SKM-1 treated with dmso at 0.1 percent for 144 hours (cell line): ENCODE data around the gene FN1.
"Not testable (repeated sequence)": the region's sequence is repeated elsewhere in the genome, so short reads cannot be mapped to it uniquely, and the experiment has no call there.

Source experiments
- DNase-seq: peaks from one replicate; lab custom pipeline; 2025; ENCODE audit not compliant: unreplicated experiment; lab: John Stamatoyannopoulos, UW

FN1 gene

DNA sequence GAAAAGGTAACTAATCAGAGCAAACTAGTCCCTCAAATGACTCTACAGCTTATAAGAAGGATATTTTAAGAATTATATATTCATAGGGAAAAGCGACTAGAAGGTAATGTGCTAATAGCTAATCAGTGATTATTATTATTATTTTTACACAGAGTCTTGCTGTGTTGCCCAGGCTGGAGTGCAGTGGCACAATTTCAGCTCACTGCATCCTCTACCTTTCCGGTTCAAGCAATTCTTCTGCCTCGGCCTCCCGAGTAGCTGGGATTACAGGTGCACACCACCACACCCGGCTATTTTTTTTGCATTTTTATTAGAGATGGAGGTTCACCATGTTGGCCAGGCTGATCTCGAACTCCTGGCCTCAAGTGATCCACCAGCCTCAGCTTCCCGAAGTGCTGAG, 27.4 kb downstream of the FN1 start:
- DNase-seq = not testable (repeated sequence)

DNA sequence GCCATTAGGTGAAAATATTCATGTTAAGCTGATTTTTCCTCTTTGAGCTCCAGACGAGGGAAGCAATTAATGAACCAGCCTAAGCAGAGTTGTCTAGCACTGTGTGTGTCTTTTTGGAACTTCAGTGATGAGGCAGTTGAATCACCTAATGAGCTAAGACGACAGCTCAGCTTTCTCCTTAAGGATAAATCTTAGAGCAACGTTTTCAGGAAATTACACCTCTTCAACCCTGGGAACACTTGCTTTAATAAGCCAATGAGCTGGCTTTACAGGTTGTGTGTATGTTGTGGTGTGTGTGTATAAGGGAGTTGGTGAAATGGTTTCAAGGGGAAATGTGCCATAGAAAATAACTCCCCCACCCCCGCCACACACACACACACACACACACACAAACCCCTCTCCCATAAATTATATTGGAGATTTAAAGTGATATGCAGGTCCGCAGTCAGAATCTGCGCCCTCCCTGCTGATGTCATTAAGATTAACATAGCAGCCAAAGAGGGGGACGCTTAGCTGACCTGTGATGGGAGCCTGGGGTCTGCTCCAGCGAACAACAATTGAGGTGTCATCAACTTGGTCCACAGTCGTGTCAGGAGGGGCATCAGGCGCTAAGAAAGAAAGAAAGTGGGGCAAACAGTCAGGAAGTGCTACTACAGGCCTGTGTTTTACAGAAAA, 28.1 kb downstream of the FN1 start:
- no peak for DNase-seq

DNA sequence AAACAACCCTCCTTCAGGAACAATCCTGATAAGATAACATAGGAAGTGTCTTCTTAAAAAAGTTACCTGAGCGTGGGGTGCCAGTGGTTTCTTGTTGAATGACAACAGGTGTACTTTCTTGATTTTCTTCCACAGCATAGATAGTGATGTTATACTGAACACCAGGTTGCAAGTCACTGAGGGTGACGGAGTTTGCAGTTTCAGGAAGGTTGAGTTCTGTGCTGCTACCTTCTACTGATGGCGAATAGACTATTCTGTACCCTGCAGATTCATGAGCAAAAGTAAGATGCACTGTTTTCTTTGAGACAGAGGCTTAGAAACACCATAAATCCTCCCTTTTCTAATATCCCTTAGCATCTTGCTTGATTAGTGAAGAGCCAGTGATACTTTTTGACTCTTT, 28.8 kb downstream of the FN1 start:
- DNase-seq = no peak

DNA sequence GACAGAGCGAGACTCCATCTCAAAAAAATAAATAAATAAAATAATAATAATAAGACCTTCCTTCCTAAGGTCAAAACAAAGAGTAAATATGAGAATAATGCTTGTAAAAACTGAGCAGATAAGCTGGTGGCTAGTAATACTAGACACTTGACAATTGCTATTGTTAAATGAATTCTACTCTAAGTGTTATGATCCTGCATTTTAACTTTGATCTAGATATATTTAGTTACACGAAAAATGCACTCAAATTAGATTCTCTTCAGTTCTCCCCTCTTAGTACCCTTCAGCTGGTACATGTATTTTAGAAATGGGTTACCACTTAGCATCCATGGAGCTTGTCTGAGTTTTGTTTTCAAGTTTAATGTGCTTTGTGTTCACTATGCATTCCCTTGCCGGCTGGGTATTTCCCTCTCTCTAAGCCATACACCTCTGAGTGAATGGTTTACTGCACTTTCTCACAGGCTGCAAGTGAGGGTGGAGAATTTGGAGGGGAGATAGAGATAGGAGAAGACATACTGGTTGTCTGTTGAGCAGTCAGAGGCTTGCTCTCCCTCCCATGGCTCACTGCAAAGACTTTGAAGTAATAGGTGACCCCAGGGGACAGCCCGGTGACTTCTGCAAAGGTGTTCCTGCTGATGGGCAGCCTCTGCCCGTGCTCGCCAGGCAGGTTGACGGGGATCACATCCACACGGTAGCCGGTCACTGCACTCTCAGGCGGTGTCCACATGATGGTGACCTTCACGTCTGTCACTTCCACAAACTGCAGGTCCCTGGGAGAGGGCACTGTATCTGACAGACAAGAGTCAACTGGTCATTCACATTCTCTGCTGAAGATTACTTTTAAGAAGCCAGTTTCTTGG, 29.9 kb downstream of the FN1 start:
- no peak for DNase-seq

DNA sequence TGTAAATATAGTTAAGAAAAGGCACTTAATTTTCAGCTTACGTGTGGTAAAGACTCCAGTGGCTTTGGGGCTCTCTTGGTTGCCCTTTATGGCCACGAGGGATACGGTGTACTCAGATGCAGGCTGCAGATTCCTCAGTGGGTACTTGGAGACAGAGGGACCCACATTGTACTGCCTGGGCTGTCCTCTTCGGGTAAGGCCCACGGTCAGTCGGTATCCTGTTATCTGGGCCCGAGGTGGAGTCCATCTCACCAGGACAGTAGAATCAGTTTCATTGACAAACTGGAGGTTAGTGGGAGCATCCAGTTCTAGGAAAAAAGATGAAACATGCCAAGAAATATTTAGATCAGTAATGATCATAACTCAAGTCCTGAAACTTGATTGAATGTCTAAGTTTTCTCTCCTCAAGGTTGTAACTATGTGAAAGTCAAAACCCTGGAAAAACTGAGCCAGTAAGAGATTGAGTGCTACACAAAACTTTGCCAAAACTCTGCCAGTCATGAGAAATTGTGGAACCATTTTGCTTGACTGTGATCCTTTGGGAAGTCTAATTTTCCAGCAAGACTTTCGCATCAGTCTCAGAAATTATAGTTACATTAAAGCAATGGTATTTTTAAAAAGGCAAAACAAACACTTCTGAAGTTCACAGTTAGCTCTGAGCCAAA, 31.4 kb downstream of the FN1 start:
- DNase-seq = no peak

DNA sequence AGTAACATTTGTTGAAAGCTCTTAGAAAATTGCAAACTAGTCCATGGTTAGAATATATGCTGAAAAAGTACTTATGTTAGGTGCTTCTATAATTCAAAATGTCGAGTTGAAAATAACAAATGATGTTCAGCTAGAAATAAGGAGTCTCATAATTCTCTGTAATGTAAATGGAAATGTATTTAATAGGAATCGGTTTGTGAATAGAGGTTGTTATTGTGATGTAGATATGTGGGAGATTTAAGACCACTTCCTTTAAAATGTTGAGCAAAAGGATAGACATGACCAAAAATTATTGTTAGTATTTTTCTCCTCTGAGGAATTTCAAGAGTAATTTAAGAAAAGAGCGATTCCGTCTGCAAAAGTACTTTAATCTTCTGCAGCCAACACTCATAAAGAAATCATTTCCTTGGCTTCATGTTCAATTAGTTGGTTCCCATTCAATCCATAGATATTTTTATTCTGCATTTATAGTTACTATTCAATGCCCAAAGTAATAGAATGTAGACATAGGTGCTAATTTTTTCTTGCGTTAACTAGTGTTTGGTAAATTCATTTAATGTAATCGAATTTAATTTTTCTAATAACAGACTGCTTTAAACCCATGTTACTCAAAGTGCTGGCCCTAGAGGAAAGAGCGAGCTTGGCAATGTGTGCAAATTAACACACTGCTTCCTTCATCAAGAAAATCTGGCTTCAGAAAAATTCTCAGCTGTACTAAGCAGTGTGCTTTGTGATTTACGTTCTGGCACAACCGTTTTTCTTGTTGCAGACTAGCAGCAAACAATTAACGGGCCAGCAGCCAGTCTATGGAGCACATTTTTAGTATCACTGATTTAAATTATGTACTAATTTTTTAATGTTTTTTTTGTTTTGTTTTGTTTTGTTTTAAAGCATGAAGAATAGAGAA, 32.2 kb downstream of the FN1 start:
- DNase-seq = no peak

DNA sequence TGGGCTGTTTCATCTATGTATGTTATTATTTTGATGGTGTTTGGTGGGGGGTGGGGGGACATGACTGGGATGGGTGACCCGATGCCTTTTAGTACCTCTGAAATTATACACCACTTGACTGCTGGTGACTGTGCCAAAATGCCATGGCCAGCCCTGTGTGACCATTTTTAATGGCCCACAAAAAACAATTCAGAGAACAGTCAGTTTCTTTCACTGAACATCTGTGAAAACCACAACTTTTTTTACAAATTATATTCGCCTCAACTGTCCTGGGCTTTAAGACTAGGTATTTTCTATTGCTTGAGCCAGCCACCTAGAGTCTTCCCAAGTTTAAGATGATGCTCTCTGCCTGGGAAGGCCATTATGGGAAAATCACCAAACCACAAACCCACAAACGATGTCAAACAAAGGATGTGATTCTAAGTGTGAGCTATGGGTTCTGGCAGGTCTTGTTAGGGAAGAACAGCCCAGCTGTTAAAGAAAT, 33.9 kb downstream of the FN1 start:
- DNase-seq = no peak

DNA sequence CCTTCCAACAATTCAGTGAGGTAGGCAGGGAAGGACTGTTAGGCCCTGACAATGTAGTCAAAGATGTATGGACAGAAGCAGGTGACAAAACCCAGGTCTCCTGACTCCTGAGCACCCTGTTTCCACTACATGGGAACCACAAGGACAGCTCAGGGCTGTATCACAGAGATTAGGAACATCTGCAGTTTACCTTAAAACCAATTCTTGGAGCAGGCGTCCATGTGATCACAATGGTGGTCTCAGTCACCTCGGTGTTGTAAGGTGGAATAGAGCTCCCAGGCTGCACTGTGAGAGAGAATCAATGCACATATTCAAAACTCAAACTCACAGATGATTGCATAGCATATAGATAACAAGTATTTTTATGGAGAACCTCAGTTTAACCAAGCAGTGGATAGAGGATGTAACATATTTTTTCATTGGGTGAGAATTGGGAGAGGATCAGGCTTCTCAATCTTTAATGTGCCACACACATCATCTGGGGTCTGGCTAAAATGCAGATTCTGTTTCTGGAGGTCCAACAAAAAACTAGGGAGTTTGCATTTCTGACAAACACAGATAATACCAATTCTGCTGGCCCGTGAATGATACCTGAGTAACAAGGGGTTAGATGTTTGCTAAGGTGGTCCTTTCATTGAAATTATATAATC, 36.7 kb downstream of the FN1 start:
- no peak for DNase-seq

DNA sequence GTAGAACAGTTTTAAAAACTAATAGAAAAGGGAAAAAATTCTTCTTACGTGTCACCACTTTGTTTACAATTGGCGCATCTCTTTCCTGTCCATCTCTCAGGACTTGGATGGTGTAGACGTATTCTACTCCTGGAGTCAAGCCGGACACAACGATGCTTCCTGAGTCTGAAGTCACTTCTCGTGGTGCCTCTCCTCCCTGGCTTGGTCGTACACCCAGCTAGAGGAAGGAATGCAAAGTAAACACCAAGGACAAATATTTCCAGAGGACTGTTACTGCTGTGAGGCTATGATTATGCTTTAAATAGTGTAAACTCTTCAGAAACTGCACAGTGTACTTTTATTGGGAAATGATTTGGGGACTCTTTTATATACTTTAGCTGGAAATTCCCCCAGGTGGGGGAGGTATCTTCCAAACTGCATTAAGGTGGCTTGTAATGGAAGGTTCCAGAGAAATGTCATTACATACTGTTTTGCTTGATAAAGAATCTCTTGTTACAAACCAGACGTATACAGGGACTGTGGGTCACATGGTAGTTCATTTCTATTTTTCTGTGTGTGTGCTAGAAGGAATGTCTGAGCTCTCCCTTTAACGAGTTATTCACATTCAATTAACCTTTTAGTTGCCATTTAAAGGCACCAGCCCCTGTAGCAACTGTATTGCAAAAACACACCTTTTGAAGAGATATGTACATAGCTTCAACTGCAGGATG, 38.1 kb downstream of the FN1 start:
- no peak for DNase-seq

DNA sequence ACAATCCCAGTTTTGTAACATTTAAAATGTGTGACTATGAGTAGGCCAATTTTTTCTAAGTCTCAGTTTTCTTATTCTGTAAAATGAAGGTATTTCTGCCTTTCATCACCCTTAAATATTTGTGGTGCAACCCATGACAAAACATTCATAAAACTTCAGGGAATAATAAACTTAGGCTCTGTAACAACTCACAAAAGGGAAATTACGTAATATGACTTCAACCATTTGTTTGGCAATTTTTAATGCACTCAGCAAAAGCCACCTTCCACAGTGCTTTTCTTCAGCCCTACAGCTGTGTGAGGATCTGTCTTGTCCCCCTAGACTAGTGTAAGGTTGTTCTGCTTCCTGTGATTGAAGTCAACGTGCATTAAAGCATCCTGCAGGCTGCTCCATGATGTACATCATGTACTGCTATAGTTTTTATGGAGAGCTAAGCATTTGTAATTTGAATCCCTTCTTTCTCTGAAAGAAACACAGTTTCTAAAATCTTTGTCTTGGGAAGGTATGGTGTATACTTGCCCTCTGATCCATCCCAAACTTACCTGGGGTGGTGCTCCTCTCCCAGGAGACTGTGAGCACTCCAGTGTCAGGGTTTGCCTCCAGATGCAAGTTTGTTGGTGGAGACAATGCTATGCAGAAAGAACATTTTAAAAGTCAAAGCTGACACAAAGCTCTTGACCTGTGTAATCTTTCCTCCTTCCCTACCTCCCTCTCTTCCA, 39.1 kb downstream of the FN1 start:
- peak; percentile 38 for DNase-seq

DNA sequence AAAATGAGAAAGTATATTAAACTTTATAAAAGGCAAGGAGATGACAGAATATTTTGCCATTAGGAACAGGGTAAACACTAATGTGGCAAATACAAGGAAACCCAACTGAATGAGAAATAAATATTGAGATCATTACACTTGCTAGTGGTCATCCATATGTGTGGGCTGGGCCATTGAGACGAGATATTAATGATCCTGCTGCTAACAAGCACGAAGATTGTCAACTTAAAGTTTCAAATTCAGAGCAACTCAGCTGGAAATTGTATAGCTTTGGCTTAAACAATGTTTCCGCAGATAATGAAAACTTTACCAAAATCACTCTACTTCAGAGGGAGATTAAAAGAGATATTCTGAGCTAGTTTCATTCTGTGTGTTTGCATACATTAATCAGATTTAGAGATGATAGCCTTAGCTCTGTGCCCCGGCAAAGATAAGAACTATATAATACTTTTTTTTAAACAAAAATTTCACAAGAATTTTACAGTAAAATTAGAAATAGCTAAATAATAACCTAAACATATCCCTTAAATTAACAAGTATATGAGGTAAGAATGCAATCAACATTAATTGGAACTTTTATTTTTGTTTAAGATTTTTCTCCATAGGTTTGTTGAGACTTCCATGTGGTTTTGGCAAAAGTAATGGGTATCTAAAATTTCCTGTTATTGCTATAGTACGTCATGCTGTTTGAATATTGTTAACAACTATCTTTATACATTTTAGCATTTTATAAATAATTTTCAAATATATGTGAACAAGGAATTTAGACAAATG, 40.0 kb downstream of the FN1 start:
- DNase-seq = no peak

DNA sequence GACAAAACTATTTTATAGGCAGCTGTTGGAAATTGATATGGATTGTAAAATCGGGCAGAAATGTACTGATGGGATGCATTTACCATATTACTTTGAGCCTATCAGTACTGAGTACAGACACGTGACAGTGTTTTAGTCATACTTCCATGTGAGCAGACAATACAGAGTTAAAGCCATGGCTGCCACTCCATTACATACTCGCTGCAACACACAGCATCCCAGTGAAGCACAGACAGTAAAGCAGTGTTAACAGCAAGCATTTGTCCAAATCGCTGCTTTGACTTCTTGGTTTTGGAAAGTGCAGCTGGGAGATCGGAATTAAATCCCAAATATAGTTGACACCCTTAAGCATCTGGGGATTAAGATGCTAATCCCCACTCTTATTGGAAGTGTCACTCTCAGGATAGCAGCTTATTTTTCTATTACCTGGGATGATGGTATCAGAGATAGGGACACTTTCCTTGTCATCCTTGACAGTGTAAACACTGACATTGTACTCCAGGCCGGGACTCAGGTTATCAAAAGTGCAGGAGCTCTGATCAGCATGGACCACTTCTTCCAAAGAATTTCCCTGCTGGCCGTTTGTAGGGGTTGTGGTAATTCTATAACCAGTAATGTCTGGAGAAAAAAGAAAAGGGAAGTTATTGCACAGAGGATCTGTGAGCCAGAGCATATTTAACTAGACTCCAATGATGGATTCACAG, 41.6 kb downstream of the FN1 start:
- DNase-seq = no peak

DNA sequence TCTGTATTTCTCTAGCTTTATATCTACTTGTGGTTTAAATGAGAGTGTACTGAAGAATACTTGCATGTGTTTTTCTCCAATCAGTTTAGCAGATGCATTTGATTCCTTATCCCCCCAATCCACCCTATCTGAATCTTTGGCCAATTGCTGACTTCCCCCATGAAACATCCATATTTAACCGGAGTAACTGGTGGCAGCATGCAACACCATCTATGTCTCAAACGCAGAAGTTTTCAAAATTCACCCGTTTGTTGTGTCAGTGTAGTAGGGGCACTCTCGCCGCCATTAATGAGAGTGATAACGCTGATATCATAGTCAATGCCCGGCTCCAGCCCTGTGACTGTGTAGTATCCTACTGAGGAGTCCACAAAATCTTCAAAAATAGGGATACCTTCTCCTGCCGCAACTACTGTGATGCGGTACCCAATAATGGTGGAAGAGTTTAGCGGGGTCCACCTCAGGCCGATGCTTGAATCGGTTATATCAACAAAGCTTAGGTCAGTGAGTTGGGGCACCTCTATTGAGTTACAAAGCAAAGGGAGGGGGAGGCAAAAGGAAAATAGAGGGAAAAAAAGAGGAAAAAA, 43.1 kb downstream of the FN1 start:
- DNase-seq = no peak

DNA sequence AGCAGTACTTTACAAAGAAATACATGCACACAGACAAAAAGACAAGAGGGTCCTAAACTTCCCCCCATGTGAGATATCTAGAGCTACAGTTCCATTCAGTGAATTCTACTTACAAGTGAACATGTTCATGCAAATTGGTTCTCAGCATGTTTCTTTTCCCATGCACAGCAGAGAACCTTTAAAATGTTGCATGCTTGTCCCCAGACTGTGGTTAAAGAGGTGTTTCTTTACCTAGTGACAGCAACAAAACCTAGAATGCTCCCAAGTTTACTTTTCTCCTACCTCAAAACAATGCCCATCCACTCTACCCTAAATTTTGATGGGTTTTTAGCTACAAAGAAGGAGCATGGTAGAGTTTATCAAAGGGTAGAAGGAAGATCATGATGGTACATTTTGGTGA, 43.7 kb downstream of the FN1 start:
- DNase-seq = no peak

DNA sequence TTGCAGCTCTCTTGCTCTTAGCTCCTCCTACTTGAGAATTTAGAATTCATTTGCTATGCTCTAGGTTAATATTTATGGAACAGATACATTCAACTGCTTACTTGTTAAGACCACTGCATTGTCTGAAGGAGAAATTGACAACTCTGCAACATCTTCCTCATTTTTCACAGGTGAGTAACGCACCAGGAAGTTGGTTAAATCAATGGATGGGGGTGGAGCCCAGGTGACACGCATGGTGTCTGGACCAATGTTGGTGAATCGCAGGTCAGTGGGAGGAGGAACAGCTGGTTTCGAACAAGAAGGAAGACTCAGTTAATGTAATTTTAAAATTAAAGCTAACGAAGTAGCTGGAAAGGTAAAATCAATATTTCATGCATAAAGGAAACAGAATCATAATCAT, 44.3 kb downstream of the FN1 start:
- DNase-seq = no peak

DNA sequence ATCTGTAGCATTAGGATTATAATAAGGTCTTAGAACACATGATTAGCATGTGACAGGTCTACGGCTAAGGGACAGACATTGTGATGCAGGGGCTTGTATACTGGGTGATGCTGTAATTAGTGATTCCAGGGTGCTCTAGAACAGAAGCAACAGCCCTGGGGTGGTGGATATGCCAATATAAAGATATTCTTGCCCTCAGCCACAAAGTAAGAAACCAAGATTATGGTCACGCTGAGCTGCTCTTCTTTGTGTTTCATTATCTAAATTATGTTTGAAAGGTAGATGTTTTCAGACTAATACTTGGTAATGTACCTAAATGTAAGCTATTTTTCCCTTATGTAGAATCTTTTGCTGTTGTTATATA, 45.3 kb downstream of the FN1 start:
- no peak for DNase-seq

DNA sequence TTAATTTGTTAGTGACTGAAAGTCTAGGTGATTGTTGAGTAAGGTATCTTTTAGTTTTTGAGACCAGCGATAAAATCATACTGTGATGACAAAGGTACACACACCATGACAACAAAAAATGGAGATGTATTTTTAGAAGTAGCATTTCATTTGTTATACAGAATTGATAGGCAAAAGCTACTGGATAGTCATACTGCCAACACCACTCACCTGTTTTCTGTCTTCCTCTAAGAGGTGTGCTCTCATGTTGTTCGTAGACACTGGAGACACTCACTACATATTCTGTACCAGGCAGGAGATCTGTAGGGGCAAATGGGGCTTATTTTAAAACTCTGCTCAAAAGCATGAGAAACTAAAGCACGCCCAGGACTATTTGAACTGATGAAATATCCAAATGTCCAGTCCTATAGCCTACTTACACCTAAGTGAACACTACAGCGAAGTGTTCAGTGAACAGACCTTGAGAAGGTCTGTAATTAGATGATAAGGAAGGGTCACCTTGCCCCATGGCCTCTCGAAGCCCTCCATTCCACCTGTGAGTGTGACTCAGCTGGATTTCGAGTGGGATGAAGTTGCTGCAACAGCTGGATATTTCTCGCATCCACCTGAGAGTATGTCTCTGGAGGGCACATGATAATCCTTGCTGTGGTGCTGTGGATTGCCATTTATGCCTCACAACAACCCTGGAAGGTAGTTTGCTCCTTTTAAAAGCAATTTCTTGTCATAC, 47.7 kb downstream of the FN1 start:
- no peak for DNase-seq
